Sigmoid colon (tissue), 7 donors: ENCODE results near the gene OGFR. TPM values are rescaled to one million over a fixed set of nuclear protein-coding genes. Genes with fewer than 3 reads are reported as not detected.

Experiments used
- DNase-seq: peaks from one replicate; pipeline ENCODE4 v3.0.0-alpha.2; 2019
- H3K27ac ChIP-seq, 4 donors: fragments of 200-600 bp; sonication (generic); one replicate each; pipeline ENCODE4 v1.5.1; 2016 to 2019; ENCODE audit warnings: mild to moderate bottlenecking in 1 of 4
- H3K27me3 ChIP-seq, 3 donors: fragments of 200-600 bp; sonication (generic); one replicate each; pipeline ENCODE4 v1.5.1; 2019; ENCODE audit warnings: mild to moderate bottlenecking in 1 of 3
- H3K36me3 ChIP-seq, 4 donors: fragments of 200-600 bp; sonication (generic); one replicate each; pipeline ENCODE4 v1.5.1; 2016 to 2019
- H3K4me1 ChIP-seq, 4 donors: fragments of 200-600 bp; sonication (generic); one replicate each; pipeline ENCODE4 v1.5.1; 2017 to 2019
- H3K4me3 ChIP-seq, 4 donors: fragments of 200-600 bp; sonication (generic); one replicate each; pipeline ENCODE4 v1.5.1; 2017 to 2019; ENCODE audit warnings: mild to moderate bottlenecking in 2 of 4, moderate library complexity in 1 of 4
- H3K9me3 ChIP-seq, 4 donors: fragments of 200-600 bp in 3 of 4; sonication (generic) in 3 of 4; one replicate each; pipeline versions ENCODE4 v1.5.1 to v1.6.1; 2013 to 2019
- EP300 ChIP-seq, 4 donors: sonication (generic); formaldehyde crosslinking; IDR thresholded peaks; one replicate each; pipeline ENCODE4 v1.6.1; 2017; ENCODE audit warnings: antibody characterized with exemption in 4 of 4
- POLR2A ChIP-seq, 2 donors: fragments of 450-650 bp; IDR thresholded peaks; one replicate each; pipeline ENCODE4 v1.6.1; 2016; ENCODE audit warnings: antibody characterized with exemption in 2 of 2, mild to moderate bottlenecking in 2 of 2, moderate library complexity in 2 of 2
- POLR2AphosphoS5 ChIP-seq, 4 donors: sonication (generic); formaldehyde crosslinking; IDR thresholded peaks; one replicate each; pipeline ENCODE4 v1.6.1; 2017; ENCODE audit warnings: antibody characterized with exemption in 4 of 4
- WGBS, 2 donors: extraction: QIAGEN DNeasy Blood & Tissue Kit; methylation state at CpG; one replicate each; pipeline ENCODE4 v1.1.7; 2013; 5-methylcytosine and 5-hydroxymethylcytosine counted together
- intact Hi-C: fragments of 100-400 bp; cut with DNase I; formaldehyde crosslinking; loops from one replicate; pipeline ENCODE4 v1.15.1; 2023
- polyA plus RNA-seq, 3 donors: library from polyadenylated mRNA; stranded (reverse); fragments of 200-250 nt; gene quantifications; one replicate each; pipeline ENCODE4 v1.2.3, GENCODE V29; 2013
- total RNA-seq, 4 donors: library from RNA; depleted of rRNA; stranded (reverse); fragments of >200 nt; gene quantifications; one replicate each; pipeline ENCODE4 v1.1.0, GENCODE V29; 2016
- TF ChIP-seq, protein P1 (sequence below), 4 experiments: fragments of 450-650 bp in 3 of 4; fragments of 200-600 bp in 1 of 4; IDR thresholded peaks; one replicate each; pipeline ENCODE4 v1.5.1; 2016 to 2019; ENCODE audit warnings: antibody characterized with exemption in 4 of 4, mild to moderate bottlenecking in 3 of 4, moderate library complexity in 2 of 4
- donor health status: healthy with polysubstance abuse.
- donor health status: Bipolar disorder and iron deficiency.
- donor health status: healthy.

The OGFR gene
- total and polyA plus RNA-seq, 7 donors, result 22.2 to 64.8 (median 46.6) TPM

DNA sequence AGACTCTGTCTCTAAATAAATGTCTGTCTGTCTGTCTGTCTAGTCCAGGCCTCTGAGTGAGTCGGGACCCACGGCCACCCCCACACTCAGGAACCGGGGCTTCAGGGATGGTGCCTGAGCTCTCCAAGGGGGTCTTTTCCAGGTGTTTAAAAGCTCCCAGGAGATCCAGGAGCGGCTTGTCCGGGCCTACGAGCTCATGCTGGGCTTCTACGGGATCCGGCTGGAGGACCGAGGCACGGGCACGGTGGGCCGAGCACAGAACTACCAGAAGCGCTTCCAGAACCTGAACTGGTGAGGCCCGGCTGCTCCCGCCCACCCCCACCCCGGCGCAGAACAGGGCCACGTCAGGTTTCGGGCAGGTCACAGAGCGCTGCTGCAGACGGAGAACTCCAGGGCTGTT is 6.7 kb downstream of the OGFR start:
- no peaks in the 10 kb centered on the region for H3K9me3 ChIP-seq
- peaks cover 0 to 37% (median 36%) of the 10 kb centered on the region in 4 donors for H3K4me1 ChIP-seq
- H3K27ac ChIP-seq, result no peak overlapping the region
- 96% methylated on average over 21 of the region's 21 CpGs for WGBS, 2 donors
- no peak overlapping the region for H3K4me3 ChIP-seq
- H3K27me3 ChIP-seq, result peaks cover 18 to 25% (median 19%) of the 10 kb centered on the region in 3 donors
- no peak for DNase-seq
- TF ChIP-seq, protein P1, sequence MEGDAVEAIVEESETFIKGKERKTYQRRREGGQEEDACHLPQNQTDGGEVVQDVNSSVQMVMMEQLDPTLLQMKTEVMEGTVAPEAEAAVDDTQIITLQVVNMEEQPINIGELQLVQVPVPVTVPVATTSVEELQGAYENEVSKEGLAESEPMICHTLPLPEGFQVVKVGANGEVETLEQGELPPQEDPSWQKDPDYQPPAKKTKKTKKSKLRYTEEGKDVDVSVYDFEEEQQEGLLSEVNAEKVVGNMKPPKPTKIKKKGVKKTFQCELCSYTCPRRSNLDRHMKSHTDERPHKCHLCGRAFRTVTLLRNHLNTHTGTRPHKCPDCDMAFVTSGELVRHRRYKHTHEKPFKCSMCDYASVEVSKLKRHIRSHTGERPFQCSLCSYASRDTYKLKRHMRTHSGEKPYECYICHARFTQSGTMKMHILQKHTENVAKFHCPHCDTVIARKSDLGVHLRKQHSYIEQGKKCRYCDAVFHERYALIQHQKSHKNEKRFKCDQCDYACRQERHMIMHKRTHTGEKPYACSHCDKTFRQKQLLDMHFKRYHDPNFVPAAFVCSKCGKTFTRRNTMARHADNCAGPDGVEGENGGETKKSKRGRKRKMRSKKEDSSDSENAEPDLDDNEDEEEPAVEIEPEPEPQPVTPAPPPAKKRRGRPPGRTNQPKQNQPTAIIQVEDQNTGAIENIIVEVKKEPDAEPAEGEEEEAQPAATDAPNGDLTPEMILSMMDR (IDR thresholded peaks at IDR 0.05), result no peak
- TF ChIP-seq EP300 (IDR thresholded peaks at IDR 0.05), result no peak
- no peak for TF ChIP-seq POLR2A (IDR thresholded peaks at IDR 0.05)
- no peak for TF ChIP-seq POLR2AphosphoS5 (IDR thresholded peaks at IDR 0.05)
- intact Hi-C loops, result no loop called here
- peaks cover 38 to 70% (median 50%) of the 10 kb centered on the region in 4 donors for H3K36me3 ChIP-seq

DNA sequence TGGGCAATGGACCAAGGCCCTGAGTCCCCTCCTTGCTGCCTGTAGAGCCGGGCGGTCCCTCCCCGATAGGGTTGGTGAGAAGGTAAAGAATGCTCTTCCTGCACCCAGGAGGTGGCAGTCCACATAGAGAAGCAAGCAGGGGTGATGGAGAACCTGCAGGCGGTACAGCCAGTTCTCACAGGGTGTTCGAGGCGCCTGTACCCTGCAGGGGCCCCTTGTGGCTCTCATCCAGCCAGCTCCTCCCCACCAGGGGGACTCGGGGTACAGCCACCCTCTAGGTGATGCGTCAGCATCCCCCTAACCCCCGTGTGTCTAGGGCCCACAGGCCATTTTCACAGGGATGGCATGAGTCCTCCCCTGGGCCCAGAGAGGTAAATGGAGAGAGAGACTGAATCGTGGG is 7.1 kb downstream of the OGFR start:
- Histone ChIP-seq H3K9me3 (no peaks in the 10 kb centered on the region), H3K36me3 (peaks cover 38 to 70% (median 49%) of the 10 kb centered on the region in 4 donors), H3K27ac (no peak overlapping the region), H3K4me1 (peaks cover 0 to 37% (median 36%) of the 10 kb centered on the region in 4 donors), H3K4me3 (no peak overlapping the region), H3K27me3 (peaks cover 22 to 29% (median 23%) of the 10 kb centered on the region in 3 donors)
- TF ChIP-seq, protein P1 (IDR thresholded peaks at IDR 0.05), result no peak
- TF ChIP-seq POLR2AphosphoS5 (IDR thresholded peaks at IDR 0.05) (no peak), EP300 (IDR thresholded peaks at IDR 0.05) (no peak), POLR2A (IDR thresholded peaks at IDR 0.05) (no peak)
- WGBS, 2 donors, result 86 to 91% methylated on average over 10 of the region's 10 CpGs
- no peak for DNase-seq
- intact Hi-C loops, result no loop called here

DNA sequence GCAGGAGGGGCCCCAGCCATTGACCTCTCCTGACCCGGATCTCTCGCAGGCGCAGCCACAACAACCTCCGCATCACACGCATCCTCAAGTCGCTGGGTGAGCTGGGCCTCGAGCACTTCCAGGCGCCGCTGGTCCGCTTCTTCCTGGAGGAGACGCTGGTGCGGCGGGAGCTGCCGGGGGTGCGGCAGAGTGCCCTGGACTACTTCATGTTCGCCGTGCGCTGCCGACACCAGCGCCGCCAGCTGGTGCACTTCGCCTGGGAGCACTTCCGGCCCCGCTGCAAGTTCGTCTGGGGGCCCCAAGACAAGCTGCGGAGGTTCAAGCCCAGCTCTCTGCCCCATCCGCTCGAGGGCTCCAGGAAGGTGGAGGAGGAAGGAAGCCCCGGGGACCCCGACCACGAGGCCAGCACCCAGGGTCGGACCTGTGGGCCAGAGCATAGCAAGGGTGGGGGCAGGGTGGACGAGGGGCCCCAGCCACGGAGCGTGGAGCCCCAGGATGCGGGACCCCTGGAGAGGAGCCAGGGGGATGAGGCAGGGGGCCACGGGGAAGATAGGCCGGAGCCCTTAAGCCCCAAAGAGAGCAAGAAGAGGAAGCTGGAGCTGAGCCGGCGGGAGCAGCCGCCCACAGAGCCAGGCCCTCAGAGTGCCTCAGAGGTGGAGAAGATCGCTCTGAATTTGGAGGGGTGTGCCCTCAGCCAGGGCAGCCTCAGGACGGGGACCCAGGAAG is 7.7 kb downstream of the OGFR start:
- intact Hi-C loops, result no loop called here
- TF ChIP-seq, protein P1 (IDR thresholded peaks at IDR 0.05), result no peak
- TF ChIP-seq EP300 (IDR thresholded peaks at IDR 0.05) (no peak), POLR2AphosphoS5 (IDR thresholded peaks at IDR 0.05) (no peak), POLR2A (IDR thresholded peaks at IDR 0.05) (no peak)
- no peak for DNase-seq
- WGBS, 2 donors, result 87 to 90% methylated on average over 43 of the region's 43 CpGs
- no peak overlapping the region for H3K4me3 ChIP-seq
- no peak overlapping the region for H3K27ac ChIP-seq
- H3K36me3 ChIP-seq, result peaks cover 38 to 66% (median 47%) of the 10 kb centered on the region in 4 donors
- H3K4me1 ChIP-seq, result peaks cover 0 to 37% (median 33%) of the 10 kb centered on the region in 4 donors
- H3K27me3 ChIP-seq, result peaks cover 28 to 35% (median 29%) of the 10 kb centered on the region in 3 donors
- no peaks in the 10 kb centered on the region for H3K9me3 ChIP-seq

DNA sequence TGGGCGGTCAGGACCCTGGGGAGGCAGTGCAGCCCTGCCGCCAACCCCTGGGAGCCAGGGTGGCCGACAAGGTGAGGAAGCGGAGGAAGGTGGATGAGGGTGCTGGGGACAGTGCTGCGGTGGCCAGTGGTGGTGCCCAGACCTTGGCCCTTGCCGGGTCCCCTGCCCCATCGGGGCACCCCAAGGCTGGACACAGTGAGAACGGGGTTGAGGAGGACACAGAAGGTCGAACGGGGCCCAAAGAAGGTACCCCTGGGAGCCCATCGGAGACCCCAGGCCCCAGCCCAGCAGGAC is 8.2 kb downstream of the OGFR start:
- Histone ChIP-seq H3K27me3 (peaks cover 33 to 40% (median 34%) of the 10 kb centered on the region in 3 donors), H3K9me3 (no peaks in the 10 kb centered on the region), H3K36me3 (peaks cover 34 to 61% (median 44%) of the 10 kb centered on the region in 4 donors), H3K4me3 (no peak overlapping the region), H3K4me1 (peaks cover 0 to 38% (median 29%) of the 10 kb centered on the region in 4 donors), H3K27ac (no peak overlapping the region)
- TF ChIP-seq EP300 (IDR thresholded peaks at IDR 0.05) (no peak), POLR2A (IDR thresholded peaks at IDR 0.05) (no peak), POLR2AphosphoS5 (IDR thresholded peaks at IDR 0.05) (no peak)
- TF ChIP-seq, protein P1 (IDR thresholded peaks at IDR 0.05), result no peak
- intact Hi-C loops, result no loop called here
- DNase-seq, result no peak
- 94 to 95% methylated on average over 11 of the region's 11 CpGs for WGBS, 2 donors
